Fibroblast of skin of abdomen (primary cell): ENCODE data around the gene CLEC16A.
"Not testable (repeated sequence)": the region's sequence is repeated elsewhere in the genome, so short reads cannot be mapped to it uniquely, and the experiment has no call there.

Experiments
- DNase-seq: peaks from one replicate; pipeline ENCODE4 v3.0.0-alpha.2; 2013

The CLEC16A gene

GRCh38 chr16:10966559-10966958, 22.2 kb downstream of the CLEC16A start:
- not testable (repeated sequence) for DNase-seq

DNA sequence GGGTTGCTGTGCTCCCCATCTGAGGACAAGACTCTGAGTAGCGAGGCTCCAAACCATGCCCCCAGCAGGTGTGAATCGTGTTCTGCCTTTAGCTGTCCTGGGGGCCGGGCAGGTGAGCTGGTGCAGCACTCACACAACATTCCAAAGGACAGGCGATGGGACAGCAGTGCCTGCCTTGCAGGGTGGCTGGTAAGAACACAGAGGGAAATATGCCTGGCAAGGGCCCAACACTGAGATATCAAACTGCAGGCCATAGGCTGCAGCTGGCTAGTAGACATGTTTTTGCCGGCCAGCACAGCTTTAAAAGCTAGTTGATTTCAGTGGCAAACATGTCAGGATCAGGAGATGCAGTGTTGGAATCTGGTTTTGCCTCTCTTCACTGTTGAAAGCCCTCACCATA, 23.6 kb downstream of the CLEC16A start:
- DNase-seq = no peak

DNA sequence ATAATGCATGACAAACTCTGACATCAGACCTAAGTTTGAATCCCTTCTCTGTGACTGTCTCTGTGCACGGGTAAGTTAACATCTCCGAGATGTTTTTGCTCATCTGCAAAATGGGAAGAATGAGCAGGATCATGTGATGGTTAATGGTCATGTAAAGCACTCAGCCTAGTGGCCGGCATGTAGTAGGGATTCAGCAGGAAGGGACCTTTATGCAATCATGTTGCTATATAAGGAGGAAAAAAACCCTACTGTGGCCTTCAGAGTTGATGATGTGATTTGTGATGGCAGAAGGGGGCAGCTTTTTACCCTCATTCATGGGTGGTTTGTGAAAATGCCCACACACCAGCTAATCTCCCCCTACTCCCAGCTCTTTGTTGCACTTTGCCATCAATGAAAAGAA, 24.1 kb downstream of the CLEC16A start:
- DNase-seq = no peak

- DNase-seq = no peak
Measured at GRCh38 chr16:10969615-10970014, 25.3 kb downstream of the CLEC16A start.

GRCh38 chr16:10970065-10970464, 25.7 kb downstream of the CLEC16A start:
- DNase-seq = no peak

GRCh38 chr16:10971560-10971961, 27.2 kb downstream of the CLEC16A start:
- DNase-seq = peak; percentile 86

GRCh38 chr16:10972108-10972818, 27.9 kb downstream of the CLEC16A start:
- DNase-seq = no peak

DNA sequence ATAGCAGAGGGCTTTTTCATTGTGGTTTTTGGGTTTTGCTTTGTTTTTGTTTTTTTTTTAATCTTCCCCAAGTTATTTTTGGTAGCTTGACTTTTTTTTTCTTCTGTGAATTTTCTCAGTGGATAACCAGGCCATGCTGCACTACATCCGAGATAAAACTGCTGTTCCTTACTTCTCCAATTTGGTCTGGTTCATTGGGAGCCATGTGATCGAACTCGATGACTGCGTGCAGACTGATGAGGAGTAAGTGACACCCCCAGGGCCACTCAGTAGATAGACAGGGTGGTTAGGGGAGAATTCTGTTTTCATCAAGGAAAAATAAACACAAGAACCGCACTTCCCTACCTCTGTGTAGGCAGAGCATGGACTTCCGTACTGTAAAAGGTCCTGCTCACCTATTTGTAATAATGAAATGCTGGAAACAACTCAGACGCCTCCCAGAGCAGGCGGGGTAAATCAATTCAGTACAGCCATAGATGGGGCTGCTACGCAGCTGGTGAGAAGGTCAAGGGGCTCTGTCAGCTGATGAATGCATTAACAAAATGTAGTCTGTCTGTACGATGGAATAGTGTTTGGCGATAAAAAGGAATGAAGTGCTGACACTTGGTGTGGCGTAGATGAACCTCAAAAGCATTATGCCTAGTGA, 28.6 kb downstream of the CLEC16A start:
- DNase-seq = no peak

GRCh38 chr16:10976634-10977033, 32.3 kb downstream of the CLEC16A start:
- DNase-seq = no peak

DNA sequence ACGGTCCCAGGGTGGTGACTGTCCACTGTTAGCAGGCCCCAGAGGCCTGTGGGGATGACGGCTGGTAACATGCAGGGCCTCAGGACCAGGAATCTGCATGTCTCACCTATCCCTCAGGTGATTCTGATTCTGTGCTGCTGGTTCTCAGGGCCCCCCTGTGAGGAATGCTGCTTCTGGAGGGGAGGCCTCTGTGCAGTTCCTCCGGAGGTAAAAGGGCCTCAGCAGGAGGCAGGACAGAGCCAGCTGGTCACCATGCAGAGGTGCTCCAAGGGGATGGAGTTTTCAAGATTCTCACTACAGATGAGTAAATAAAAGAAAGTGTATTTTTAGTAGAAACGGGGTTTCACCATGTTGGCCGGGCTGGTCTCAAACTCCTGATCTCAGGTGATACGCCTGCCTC, 33.8 kb downstream of the CLEC16A start:
- no peak for DNase-seq

DNA sequence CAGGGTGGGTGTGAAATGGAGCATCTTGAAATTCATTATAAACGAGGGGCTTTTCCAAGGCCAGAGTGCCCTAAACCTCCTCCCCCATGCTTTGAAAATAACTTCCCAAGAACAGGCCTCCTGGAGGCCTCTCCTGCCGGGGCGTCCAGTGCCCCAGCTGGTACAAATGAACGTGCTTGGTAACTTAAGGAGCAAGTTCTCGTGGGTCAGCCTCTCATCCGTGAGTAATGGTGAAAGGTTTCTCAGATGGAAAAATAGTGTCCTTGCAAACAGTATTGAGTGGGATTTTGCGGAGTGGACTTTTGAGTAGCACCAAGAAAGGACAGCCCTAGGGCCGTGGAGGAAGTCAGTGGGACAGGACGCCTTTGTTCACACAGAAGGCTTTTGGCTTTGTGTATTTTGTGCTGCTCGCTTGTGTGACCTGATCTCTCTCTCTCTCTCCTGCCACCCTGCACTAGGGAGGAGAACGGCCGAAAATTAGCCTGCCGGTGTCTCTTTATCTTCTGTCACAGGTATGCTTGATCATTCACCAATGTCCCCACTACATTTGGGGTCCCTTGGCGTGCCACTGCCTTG, 34.6 kb downstream of the CLEC16A start:
- DNase-seq = no peak

- no peak for DNase-seq
Measured at GRCh38 chr16:10979717-10980601, 35.6 kb downstream of the CLEC16A start.

DNA sequence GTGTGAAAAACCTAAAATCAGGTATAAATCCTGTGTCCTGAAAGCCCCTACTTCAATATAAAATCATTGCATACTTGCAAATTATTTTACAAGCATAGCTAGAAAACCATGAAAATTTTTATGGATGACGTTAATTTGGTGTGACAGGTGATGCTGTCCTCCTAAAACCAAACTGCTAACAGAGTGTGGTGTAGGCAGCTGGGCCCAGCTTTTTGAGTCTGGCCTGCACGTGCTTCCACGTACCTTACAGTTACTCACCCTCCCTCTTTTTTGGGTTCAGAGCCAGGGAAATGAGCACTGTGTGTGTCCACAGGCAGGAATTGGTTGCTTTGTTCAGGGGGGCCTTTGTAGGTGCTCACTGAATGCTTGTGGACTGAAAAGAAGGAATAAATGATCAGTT, 36.4 kb downstream of the CLEC16A start:
- DNase-seq = no peak

DNA sequence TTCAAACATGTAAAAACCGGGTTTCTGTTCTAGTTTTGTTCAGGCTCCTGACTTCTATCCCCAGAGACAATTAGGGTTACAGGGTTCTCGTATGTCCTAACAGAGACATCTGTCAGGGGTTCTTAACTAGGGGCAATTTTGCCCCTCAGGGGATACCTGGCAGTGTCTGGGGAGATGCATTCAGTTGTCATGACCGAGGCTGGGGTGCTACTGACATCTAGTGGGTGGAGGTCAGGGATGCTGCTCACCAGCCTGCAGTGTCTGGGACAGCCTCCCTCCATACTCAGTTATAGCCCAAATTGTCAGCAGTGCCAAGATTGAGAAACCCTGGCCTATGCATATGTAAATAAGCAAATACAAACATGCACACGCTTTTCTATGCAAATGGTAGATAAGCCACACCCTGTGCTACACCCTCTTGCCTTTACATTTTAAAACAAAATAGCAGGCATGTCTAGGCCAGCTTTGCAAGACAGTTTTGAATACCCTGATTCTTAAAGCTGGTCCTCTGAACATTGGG, 37.4 kb downstream of the CLEC16A start:
- DNase-seq = no peak

GRCh38 chr16:10982465-10983150, 38.2 kb downstream of the CLEC16A start:
- peak; percentile 44 for DNase-seq

GRCh38 chr16:10983159-10983558, 38.8 kb downstream of the CLEC16A start:
- DNase-seq = no peak

GRCh38 chr16:10984509-10984908, 40.1 kb downstream of the CLEC16A start:
- DNase-seq = peak; percentile 68

DNA sequence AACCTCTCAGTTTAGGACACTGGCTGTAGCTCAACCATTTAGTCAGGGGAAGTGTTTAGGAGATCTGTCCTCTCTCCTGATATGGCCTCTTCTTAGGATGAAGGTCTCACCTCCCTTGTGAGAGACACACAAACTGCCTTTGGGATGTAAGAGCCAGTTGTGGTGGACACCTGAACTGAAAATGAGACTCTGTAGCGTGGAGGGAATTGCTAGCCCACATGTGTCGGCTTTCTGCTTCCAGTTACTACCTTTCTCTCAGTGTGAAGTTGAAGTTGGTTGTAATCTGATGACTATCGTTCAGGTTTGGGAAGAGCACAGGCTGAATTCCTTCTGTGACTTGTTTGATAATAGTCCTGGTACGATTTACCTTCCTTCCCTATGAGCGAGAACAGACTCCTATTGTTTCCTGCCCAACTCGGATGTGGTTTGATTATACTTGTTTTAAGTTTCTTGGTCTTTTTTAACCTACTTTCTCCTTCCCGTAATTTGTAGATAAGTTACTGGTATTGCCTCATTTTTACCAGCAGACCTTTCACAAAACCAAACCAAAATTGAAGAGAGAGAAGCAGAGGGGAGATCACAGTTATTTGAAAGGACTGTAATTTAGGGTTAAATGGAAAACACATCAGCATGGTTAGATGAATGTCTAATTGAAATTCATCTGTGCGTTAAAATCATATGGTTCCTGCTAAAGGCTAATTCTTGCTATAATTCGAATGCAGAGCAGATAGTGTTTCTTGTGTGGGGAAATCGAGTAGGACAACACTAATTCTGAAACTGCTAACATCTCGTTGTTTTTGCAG, 43.2 kb downstream of the CLEC16A start:
- DNase-seq = no peak

GRCh38 chr16:10988164-10988803, 43.9 kb downstream of the CLEC16A start:
- no peak for DNase-seq

DNA sequence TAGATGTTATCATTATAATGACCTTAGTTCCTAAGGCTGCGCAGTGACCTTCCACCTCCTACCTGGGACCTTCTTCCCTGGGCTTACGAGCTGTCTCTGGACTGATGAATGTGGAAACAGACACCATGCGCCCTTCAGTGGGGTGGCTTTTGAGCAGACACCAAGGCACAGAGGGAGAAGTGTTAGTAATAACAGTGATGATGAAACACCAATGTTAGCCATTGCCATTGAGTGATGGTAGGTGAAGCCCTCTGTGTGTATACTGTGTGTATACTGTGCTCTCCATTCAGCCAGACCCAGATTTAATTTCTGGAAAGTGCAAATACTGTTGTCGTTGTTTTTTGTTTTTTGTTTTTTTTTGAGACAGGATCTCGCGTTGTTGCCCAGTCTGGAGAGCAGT, 44.5 kb downstream of the CLEC16A start:
- no peak for DNase-seq

DNA sequence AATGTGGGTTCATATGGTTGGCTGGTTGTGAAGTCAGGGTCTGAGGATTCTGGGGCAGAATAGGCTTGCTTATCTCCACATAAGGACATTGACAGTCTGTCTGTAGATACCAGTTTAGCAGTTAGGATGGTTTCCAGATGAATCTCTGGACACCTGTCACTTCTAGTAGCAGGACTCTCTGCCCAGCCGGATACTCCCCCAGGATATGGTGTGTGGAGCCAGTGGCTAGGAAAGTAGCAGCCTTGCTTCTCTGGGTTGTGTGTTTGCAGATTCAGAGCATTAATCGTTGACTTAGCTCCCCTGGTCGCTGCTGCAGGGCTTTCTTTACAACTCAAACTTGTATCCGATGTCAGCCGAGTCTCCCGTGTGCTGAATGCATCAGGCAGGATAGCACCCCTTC, 45.2 kb downstream of the CLEC16A start:
- DNase-seq = no peak
